Omental fat pad (tissue), 4 donors: ENCODE measurements around the gene PIP5K1B. TPM values are rescaled to one million over a fixed set of nuclear protein-coding genes. Genes with fewer than 3 reads are reported as not detected.

Experiments
- ATAC-seq: fragments of 150-250 bp; one replicate; pipeline ENCODE4 v1.9.1; 2016; ENCODE audit warnings: mild to moderate bottlenecking, moderate library complexity; ENCODE audit not compliant: low FRiP score
- DNase-seq: peaks from one replicate; pipeline ENCODE4 v3.0.0-alpha.2; 2019; ENCODE audit warnings: low spot score
- total RNA-seq, 4 donors: library from RNA; depleted of rRNA; stranded (reverse); fragments of >200 nt; gene quantifications; one replicate each; pipeline ENCODE4 v1.1.0, GENCODE V29; 2016
- TF ChIP-seq, protein P1 (sequence below), 3 donors: fragments of 450-650 bp; IDR thresholded peaks; one replicate each; pipeline ENCODE4 v1.5.1; 2016 to 2017; ENCODE audit warnings: antibody characterized with exemption in 3 of 3, mild to moderate bottlenecking in 3 of 3, moderate library complexity in 2 of 3

The PIP5K1B gene
- total RNA-seq, 4 donors from 2014 or later = 1.9 to 14.3 (median 3.2) TPM

- ATAC-seq (no peak), DNase-seq (no peak)
- TF ChIP-seq, protein P1, sequence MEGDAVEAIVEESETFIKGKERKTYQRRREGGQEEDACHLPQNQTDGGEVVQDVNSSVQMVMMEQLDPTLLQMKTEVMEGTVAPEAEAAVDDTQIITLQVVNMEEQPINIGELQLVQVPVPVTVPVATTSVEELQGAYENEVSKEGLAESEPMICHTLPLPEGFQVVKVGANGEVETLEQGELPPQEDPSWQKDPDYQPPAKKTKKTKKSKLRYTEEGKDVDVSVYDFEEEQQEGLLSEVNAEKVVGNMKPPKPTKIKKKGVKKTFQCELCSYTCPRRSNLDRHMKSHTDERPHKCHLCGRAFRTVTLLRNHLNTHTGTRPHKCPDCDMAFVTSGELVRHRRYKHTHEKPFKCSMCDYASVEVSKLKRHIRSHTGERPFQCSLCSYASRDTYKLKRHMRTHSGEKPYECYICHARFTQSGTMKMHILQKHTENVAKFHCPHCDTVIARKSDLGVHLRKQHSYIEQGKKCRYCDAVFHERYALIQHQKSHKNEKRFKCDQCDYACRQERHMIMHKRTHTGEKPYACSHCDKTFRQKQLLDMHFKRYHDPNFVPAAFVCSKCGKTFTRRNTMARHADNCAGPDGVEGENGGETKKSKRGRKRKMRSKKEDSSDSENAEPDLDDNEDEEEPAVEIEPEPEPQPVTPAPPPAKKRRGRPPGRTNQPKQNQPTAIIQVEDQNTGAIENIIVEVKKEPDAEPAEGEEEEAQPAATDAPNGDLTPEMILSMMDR (IDR thresholded peaks at IDR 0.05) = no peak
Measured at GRCh38 chr9:68964765-68965164, 259.7 kb downstream of the PIP5K1B start.

GRCh38 chr9:68966496-68966944, 261.5 kb downstream of the PIP5K1B start:
- ATAC-seq = no peak
- TF ChIP-seq, protein P1 (IDR thresholded peaks at IDR 0.05) = no peak
- no peak for DNase-seq

DNA sequence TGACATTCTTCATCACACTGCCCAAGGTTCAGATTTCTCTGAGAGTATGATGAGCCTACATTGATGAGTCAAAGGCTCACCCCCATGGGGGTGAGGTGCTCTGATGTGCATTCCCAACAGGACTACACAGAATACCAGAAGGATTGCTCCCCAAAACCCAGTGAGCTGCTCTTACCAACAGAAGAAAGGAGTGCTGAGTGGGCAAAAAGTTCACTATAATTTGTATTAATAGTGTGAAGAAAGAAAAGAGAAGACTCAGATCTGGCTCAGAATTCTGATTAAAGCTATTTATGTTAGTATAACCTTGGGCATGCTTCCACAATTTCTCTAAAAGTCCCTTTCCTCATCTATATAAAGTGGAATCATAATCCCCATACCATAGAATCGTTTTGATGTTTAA, 262.8 kb downstream of the PIP5K1B start:
- no peak for DNase-seq
- ATAC-seq = no peak
- TF ChIP-seq, protein P1 (IDR thresholded peaks at IDR 0.05) = no peak

- ATAC-seq (no peak), DNase-seq (no peak)
- TF ChIP-seq, protein P1 (IDR thresholded peaks at IDR 0.05) = no peak
Measured at GRCh38 chr9:68969538-68969937, 264.5 kb downstream of the PIP5K1B start.

GRCh38 chr9:68970151-68970550, 265.1 kb downstream of the PIP5K1B start:
- TF ChIP-seq, protein P1 (IDR thresholded peaks at IDR 0.05) = no peak
- DNase-seq (no peak), ATAC-seq (no peak)

DNA sequence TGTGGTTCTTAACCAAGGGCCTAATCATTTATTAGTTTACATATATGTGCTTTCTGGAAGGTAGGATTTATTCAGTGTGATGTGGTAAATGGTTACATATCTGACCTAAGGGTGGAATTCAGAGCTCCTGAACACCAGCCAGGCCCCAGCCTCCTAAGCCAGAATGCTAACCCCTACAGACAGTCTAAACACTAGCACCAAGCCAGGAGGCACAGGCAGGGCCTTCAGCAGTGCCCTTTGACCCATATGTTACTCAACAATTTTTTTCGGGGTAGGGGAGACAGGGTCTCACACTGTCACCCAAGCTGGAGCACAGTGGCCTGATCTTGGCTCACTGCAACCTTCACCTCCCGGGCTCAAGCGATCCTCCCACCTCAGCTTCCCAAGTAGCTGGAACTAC, 268.6 kb downstream of the PIP5K1B start:
- no peak for ATAC-seq
- no peak for DNase-seq
- TF ChIP-seq, protein P1 (IDR thresholded peaks at IDR 0.05) = no peak

DNA sequence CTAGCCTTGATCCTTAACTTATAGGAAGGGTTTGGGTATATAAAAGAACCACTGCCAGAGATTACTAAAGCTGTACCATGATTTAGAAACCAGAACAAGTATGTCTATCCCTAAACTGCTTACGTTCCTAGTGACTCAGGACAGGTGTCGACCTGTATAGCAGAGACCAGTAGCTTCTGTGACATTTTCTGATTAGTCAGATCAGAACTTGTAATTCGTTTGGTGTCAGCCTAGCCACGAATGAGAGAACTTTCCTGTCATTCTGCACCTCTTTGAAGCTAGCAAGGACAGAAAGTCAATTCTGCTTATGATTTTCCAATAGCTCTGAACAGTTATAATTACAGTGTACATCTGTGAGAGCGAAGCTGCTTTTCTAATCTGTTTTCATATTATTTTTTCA, 269.4 kb downstream of the PIP5K1B start:
- ATAC-seq (no peak), DNase-seq (no peak)
- TF ChIP-seq, protein P1 (IDR thresholded peaks at IDR 0.05) = no peak
